ENCODE data around the gene SGCD.

Gene SGCD

GRCh38 chr5:156618601-156619000, 291.6 kb downstream of the SGCD start:
- Histone ChIP-seq H3K27me3 (ENCODE audit: insufficient read depth, low read depth, severe bottlenecking) (no peaks in the 10 kb centered on the region), H3K36me3 (peaks cover 4% of the 10 kb centered on the region; the same call in 1 of the 2 replicates), H3K9me3 (ENCODE audit: severe bottlenecking) (no peaks in the 10 kb centered on the region), H3K27ac (no peak overlapping the region), H3K4me3 (ENCODE audit: low read depth, low read length) (no peak overlapping the region)
- no peak for DNase-seq
- no peak for TF ChIP-seq CTCF (IDR thresholded peaks at IDR 0.05; ENCODE audit: low read depth, low read length)

- H3K36me3 ChIP-seq = no peaks in the 10 kb centered on the region
- DNase-seq = no peak
- no peak overlapping the region for H3K27ac ChIP-seq
- no peak for TF ChIP-seq CTCF (IDR thresholded peaks at IDR 0.05; ENCODE audit: low read depth, low read length)
- no peak overlapping the region for H3K4me3 ChIP-seq (ENCODE audit: low read depth, low read length)
- H3K9me3 ChIP-seq (ENCODE audit: severe bottlenecking) = no peaks in the 10 kb centered on the region
- H3K27me3 ChIP-seq (ENCODE audit: insufficient read depth, low read depth, severe bottlenecking) = no peaks in the 10 kb centered on the region
These were observed 294.8 kb downstream of the SGCD start for GRCh38 chr5:156621719-156622118.

- TF ChIP-seq CTCF (IDR thresholded peaks at IDR 0.05; ENCODE audit: low read depth, low read length) = no peak
- DNase-seq = no peak
- H3K36me3 ChIP-seq = no peaks in the 10 kb centered on the region
- H3K4me3 ChIP-seq (ENCODE audit: low read depth, low read length) = no peak overlapping the region
- H3K27ac ChIP-seq = no peak overlapping the region
- H3K9me3 ChIP-seq (ENCODE audit: severe bottlenecking) = no peaks in the 10 kb centered on the region
- H3K27me3 ChIP-seq (ENCODE audit: insufficient read depth, low read depth, severe bottlenecking) = no peaks in the 10 kb centered on the region
These were observed 296.5 kb downstream of the SGCD start for GRCh38 chr5:156623381-156624040.

GRCh38 chr5:156624686-156625085, 297.7 kb downstream of the SGCD start:
- Histone ChIP-seq H3K4me3 (ENCODE audit: low read depth, low read length) (no peak overlapping the region), H3K27ac (no peak overlapping the region), H3K9me3 (ENCODE audit: severe bottlenecking) (no peaks in the 10 kb centered on the region), H3K36me3 (no peaks in the 10 kb centered on the region), H3K27me3 (ENCODE audit: insufficient read depth, low read depth, severe bottlenecking) (no peaks in the 10 kb centered on the region)
- TF ChIP-seq CTCF (IDR thresholded peaks at IDR 0.05; ENCODE audit: low read depth, low read length) = no peak
- DNase-seq = no peak

- H3K9me3 ChIP-seq (ENCODE audit: severe bottlenecking) = no peaks in the 10 kb centered on the region
- H3K27ac ChIP-seq = no peak overlapping the region
- H3K27me3 ChIP-seq (ENCODE audit: insufficient read depth, low read depth, severe bottlenecking) = no peaks in the 10 kb centered on the region
- DNase-seq = no peak
- no peaks in the 10 kb centered on the region for H3K36me3 ChIP-seq
- no peak for TF ChIP-seq CTCF (IDR thresholded peaks at IDR 0.05; ENCODE audit: low read depth, low read length)
- no peak overlapping the region for H3K4me3 ChIP-seq (ENCODE audit: low read depth, low read length)
These were observed 301.5 kb downstream of the SGCD start for GRCh38 chr5:156628421-156628820.

GRCh38 chr5:156631005-156631404, 304.0 kb downstream of the SGCD start:
- no peak for TF ChIP-seq CTCF (IDR thresholded peaks at IDR 0.05; ENCODE audit: low read depth, low read length)
- no peak for DNase-seq
- Histone ChIP-seq H3K27ac (no peak overlapping the region), H3K27me3 (ENCODE audit: insufficient read depth, low read depth, severe bottlenecking) (no peaks in the 10 kb centered on the region), H3K36me3 (no peaks in the 10 kb centered on the region), H3K9me3 (ENCODE audit: severe bottlenecking) (no peaks in the 10 kb centered on the region), H3K4me3 (ENCODE audit: low read depth, low read length) (no peak overlapping the region)

Data from WERI-Rb-1 (cell line).